ENCODE results near the gene ACVR2A.

ACVR2A gene

DNA sequence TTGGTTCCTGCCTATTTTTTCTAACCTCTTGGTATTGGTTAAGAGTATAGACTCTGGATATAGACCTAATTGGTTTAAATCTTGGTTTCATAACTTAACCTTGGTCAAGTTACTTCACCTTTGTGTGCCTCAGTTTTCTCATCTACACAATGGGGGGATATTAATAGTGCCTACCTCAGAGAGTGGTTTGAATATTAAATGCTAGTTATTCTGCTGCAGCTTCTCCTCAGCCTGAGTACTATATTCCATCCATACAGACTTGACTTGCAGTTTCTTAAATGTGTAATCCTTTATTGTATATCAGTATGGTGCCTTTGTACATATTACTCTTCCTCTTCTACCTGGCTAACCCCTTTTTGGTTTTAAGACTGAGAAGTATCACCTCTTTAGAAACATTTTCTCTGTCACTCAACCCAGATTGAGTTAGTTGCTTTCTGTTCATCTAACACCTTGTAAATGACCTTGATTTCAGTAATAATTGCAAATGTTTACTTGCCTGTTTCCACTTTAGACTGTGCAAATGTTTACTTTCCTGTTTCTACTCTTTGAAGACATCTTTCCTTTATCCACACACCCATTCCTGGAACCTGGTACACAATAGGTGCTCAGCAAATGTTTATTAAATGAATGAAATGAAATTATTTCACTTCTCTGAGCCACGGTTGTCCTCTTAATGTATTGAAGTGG lies 6.6 kb downstream of the ACVR2A start:
- DNase-seq (ENCODE audit: low read depth): no peak
- TF ChIP-seq, protein P1, sequence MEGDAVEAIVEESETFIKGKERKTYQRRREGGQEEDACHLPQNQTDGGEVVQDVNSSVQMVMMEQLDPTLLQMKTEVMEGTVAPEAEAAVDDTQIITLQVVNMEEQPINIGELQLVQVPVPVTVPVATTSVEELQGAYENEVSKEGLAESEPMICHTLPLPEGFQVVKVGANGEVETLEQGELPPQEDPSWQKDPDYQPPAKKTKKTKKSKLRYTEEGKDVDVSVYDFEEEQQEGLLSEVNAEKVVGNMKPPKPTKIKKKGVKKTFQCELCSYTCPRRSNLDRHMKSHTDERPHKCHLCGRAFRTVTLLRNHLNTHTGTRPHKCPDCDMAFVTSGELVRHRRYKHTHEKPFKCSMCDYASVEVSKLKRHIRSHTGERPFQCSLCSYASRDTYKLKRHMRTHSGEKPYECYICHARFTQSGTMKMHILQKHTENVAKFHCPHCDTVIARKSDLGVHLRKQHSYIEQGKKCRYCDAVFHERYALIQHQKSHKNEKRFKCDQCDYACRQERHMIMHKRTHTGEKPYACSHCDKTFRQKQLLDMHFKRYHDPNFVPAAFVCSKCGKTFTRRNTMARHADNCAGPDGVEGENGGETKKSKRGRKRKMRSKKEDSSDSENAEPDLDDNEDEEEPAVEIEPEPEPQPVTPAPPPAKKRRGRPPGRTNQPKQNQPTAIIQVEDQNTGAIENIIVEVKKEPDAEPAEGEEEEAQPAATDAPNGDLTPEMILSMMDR (conservative IDR thresholded peaks at IDR 0.05; ENCODE audit: low read depth, low read length): no peak
- no peak overlapping the region for H3K4me3 ChIP-seq (ENCODE audit: low read depth, low read length)

DNA sequence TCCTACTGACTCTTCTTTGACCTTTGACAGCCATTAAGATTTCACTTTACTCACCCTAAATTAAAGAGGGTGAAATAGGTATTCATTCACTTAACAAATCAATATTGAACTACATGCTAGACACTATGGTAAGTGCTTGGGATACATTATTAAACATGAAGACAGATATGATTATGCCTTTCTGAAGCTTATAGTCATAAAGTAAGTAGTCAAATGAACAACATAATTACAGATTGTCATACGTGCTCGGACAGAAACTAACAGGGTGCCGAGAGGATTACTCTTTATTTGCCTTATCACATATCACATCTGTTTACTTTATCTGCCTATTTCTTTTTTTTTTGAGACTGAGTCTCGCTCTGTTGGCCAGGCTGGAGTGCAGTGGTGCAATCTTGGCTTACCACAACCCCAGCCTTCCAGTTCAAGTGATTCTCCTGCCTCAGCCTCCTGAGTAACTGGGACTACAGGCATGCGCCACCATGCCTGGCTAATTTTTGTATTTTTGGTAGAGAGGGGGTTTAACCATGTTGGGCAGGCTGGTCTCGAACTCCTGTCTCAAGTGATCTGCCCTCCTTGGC lies 9.8 kb downstream of the ACVR2A start:
- no peak overlapping the region for H3K4me3 ChIP-seq (ENCODE audit: low read depth, low read length)
- TF ChIP-seq, protein P1 (conservative IDR thresholded peaks at IDR 0.05; ENCODE audit: low read depth, low read length): no peak
- no peak for DNase-seq (ENCODE audit: low read depth)

DNA sequence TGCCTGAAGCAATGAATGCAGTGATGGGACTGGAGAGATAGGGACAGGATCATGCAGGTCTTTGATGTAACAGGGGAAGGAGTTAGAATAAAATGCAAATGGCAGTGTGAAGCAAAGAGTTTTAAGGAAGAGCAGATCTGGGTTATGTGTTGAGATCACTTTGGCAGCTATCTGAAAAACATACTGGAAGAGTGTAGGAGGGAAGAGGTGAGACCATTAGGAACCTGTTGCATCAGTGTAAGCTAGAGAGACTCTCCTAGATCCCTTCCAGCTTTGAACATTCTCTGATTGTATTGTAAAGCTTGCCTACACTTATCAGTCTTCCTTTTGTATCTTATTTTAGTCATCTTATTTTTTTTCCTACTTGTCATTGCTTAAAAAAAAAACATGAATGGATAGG lies 10.5 kb downstream of the ACVR2A start:
- no peak for DNase-seq (ENCODE audit: low read depth)
- TF ChIP-seq, protein P1 (conservative IDR thresholded peaks at IDR 0.05; ENCODE audit: low read depth, low read length): no peak
- no peak overlapping the region for H3K4me3 ChIP-seq (ENCODE audit: low read depth, low read length)

DNA sequence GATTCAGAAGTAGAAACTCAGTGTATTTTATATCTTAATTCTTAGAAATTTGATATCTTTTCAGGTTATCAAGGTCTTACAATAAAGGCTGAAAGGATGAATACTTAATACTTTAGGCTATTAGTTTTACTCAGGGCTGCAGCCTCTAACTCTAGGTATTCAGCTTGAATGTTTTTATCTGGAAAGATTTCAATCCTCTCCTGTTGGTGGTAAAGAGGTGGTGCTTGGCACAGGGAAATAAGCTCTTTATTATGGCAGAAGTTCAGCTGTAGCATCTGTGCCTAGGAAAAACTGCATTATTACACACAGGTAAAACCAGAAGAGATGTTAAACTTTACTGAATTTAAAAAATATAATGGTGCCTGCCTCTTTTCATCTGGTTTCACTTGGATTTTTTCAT lies 11.1 kb downstream of the ACVR2A start:
- DNase-seq (ENCODE audit: low read depth): no peak
- TF ChIP-seq, protein P1 (conservative IDR thresholded peaks at IDR 0.05; ENCODE audit: low read depth, low read length): no peak
- H3K4me3 ChIP-seq (ENCODE audit: low read depth, low read length): no peak overlapping the region

DNA sequence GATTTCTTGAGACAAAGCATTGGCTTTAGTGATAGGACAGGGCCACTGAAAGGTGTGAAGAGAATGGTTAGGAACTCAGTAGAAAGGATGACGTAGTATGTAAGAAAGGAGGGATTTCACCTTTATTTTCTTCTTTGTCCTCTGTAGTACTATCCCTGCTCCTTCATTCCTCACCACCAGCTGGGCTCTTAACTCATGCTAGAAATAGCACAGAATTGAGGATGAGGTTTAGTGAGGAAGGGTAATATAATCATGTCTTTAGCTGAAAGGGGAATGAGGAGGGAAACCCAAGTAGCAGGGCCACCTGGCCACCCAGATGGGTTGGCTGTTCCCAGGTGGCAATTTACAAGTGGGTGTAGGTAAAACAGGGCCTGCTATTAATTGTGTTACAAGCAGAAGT lies 15.2 kb downstream of the ACVR2A start:
- H3K4me3 ChIP-seq (ENCODE audit: low read depth, low read length): no peak overlapping the region
- TF ChIP-seq, protein P1 (conservative IDR thresholded peaks at IDR 0.05; ENCODE audit: low read depth, low read length): no peak
- DNase-seq (ENCODE audit: low read depth): no peak

DNA sequence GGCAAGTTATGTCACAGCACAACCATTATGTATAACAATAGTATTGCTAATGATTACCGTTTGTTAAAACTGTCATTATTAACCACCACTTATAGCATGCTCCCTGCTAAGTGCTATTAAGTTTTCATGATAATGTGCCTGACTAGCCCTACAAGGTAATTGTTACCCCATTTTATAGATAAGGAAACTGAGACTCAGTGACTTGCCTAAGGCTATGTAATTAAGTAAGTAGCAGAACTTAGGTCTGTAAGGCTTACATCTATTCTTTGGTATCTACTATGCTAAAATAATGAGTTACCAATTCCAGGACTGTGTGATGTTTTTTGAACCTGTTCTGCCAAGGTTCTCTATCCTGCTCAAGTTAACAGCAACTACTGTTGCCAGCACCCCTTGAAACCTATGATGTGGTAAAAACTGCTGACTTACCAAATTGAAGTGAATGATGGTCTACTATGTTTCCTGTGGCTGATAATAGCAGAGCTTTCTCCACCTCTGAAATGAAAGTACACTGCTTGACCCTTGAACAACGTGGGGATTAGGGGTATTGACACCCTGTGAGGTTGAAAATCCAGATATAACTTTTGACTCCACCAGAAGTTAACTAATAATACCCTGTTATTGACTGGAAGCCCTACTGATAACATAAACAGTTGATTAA lies 18.2 kb downstream of the ACVR2A start:
- DNase-seq (ENCODE audit: low read depth): no peak
- no peak overlapping the region for H3K4me3 ChIP-seq (ENCODE audit: low read depth, low read length)
- TF ChIP-seq, protein P1 (conservative IDR thresholded peaks at IDR 0.05; ENCODE audit: low read depth, low read length): no peak

Measured in choroid plexus epithelial cell (primary cell).